SK-N-SH (cell line): ENCODE data around the gene SYCE1L. TPM values are rescaled to one million over a fixed set of nuclear protein-coding genes. Genes with fewer than 3 reads are reported as not detected.
A peak's percentile ranks its signal among the peaks of the same experiment; 100 is the strongest.

Source experiments
- CTCF ChIA-PET: fragments of 300-600, 350-600 bp; formaldehyde crosslinking; extraction: SDS; loops from one replicate; lab custom pipeline; 2021; lab: Yijun Ruan, JAX
- POLR2A ChIA-PET: fragments of 350-600 bp; sonication (Branson Sonifier 250); formaldehyde crosslinking; extraction: SDS; loops from one replicate; lab custom pipeline; 2020; ENCODE audit warnings: antibody characterized with exemption, inconsistent platforms; lab: Yijun Ruan, JAX
- DNase-seq: peaks from one replicate; pipeline ENCODE4 v3.0.0; 2012
- H2AFZ ChIP-seq: fragments of 200-600 bp; sonication (generic); 2 replicates; pipeline ENCODE4 v1.8.1; 2016; ENCODE audit warnings: antibody characterized with exemption, mild to moderate bottlenecking, low read depth
- H3F3A ChIP-seq: fragments of 200-600 bp; sonication (generic); replicated peaks from 2 replicates; pipeline ENCODE3; 2016; ENCODE audit warnings: antibody characterized with exemption, mild to moderate bottlenecking; ENCODE audit not compliant: insufficient read depth
- H3K27ac ChIP-seq, 2 experiments: fragments of 200-500 bp in 1 of 2; fragments of 200-600 bp in 1 of 2; sonication (Bioruptor generic) in 1 of 2; sonication (generic), shearing (Covaris generic) in 1 of 2; 2 replicates each; pipeline versions ENCODE4 v1.5.1 to v1.6.1; 2014 to 2016; ENCODE audit warnings: low read depth in 2 of 2, inconsistent platforms in 1 of 2, low read length in 1 of 2, mild to moderate bottlenecking in 1 of 2, mixed read lengths in 1 of 2
- H3K27me3 ChIP-seq: fragments of 200-600 bp; sonication (generic), shearing (Covaris generic); 2 replicates; pipeline ENCODE4 v1.6.1; 2016; ENCODE audit warnings: mixed run types; ENCODE audit not compliant: insufficient read depth
- H3K36me3 ChIP-seq, 2 experiments: fragments of 200-500 bp in 1 of 2; fragments of 200-600 bp in 1 of 2; sonication (Bioruptor generic) in 1 of 2; sonication (generic) in 1 of 2; replicated peaks in 1 of 2; 2 replicates each; pipeline versions ENCODE3 to v1.5.1; 2014 to 2016; ENCODE audit warnings: low read length in 1 of 2, mild to moderate bottlenecking in 1 of 2; ENCODE audit not compliant: insufficient read depth in 2 of 2, control insufficient read depth in 1 of 2
- H3K4me1 ChIP-seq, 2 experiments: fragments of 200-500 bp in 1 of 2; fragments of 200-600 bp in 1 of 2; sonication (Bioruptor generic) in 1 of 2; sonication (generic), shearing (Covaris generic) in 1 of 2; 2 replicates each; pipeline versions ENCODE4 v1.5.1 to v1.6.1; 2014 to 2016; ENCODE audit warnings: low read depth in 1 of 2, low read length in 1 of 2, mixed run types in 1 of 2; ENCODE audit not compliant: insufficient read depth in 2 of 2, control insufficient read depth in 1 of 2
- H3K4me2 ChIP-seq: fragments of 200-600 bp; sonication (generic), shearing (Covaris generic); 2 replicates; pipeline ENCODE4 v1.6.1; 2017; ENCODE audit warnings: mixed run types
- H3K4me3 ChIP-seq, 2 experiments: fragments of 200-500 bp in 1 of 2; fragments of 200-600 bp in 1 of 2; sonication (Bioruptor generic) in 1 of 2; sonication (generic), shearing (Covaris generic) in 1 of 2; 2 replicates each; pipeline versions ENCODE4 v1.5.1 to v1.8.1; 2014 to 2016; ENCODE audit warnings: low read depth in 2 of 2, inconsistent platforms in 1 of 2, low read length in 1 of 2, mild to moderate bottlenecking in 1 of 2, mixed read lengths in 1 of 2, moderate library complexity in 1 of 2
- H3K79me2 ChIP-seq: fragments of 200-600 bp; sonication (generic); 2 replicates; pipeline ENCODE4 v1.8.1; 2017; ENCODE audit warnings: mild to moderate bottlenecking; ENCODE audit not compliant: insufficient read depth
- H3K9ac ChIP-seq: fragments of 200-600 bp; sonication (generic); 2 replicates; pipeline ENCODE4 v1.6.1; 2017; ENCODE audit warnings: mixed run types
- H3K9me2 ChIP-seq: fragments of 200-600 bp; sonication (generic); 2 replicates; pipeline ENCODE4 v1.6.1; 2017; ENCODE audit warnings: mixed run types
- H3K9me3 ChIP-seq: fragments of 200-600 bp; sonication (generic); 2 replicates; pipeline ENCODE4 v1.6.1; 2017; ENCODE audit warnings: mixed run types, mild to moderate bottlenecking, moderate library complexity
- H4K20me1 ChIP-seq: fragments of 200-600 bp; sonication (generic); 2 replicates; pipeline ENCODE4 v1.6.1; 2017; ENCODE audit warnings: mild to moderate bottlenecking, mixed run types; ENCODE audit not compliant: insufficient read depth
- CHD2 ChIP-seq: fragments of 150-350 bp; IDR thresholded peaks from 2 replicates; pipeline ENCODE4 v1.6.1; 2018; ENCODE audit warnings: low read length; ENCODE audit not compliant: partially characterized antibody
- GATA2 ChIP-seq: sonication (generic); formaldehyde crosslinking; IDR thresholded peaks from 2 replicates; pipeline ENCODE4 v1.5.0; 2020; ENCODE audit warnings: mild to moderate bottlenecking, missing genetic modification reagents
- MAX ChIP-seq: IDR thresholded peaks from 2 replicates; pipeline ENCODE4 v1.4.0; 2012; ENCODE audit warnings: low read depth
- MEF2A ChIP-seq: IDR thresholded peaks from 2 replicates; pipeline ENCODE4 v1.4.0; 2012; ENCODE audit warnings: low read depth, borderline replicate concordance
- MXI1 ChIP-seq: IDR thresholded peaks from 2 replicates; pipeline ENCODE4 v1.6.1; 2012; ENCODE audit warnings: mild to moderate bottlenecking, low read depth, low read length, improper control_type of control experiment
- PBX3 ChIP-seq: IDR thresholded peaks from 2 replicates; pipeline ENCODE4; 2012
- POLR2AphosphoS5 ChIP-seq: IDR thresholded peaks from 2 replicates; pipeline ENCODE4 v1.6.1; 2012; ENCODE audit warnings: low read depth, low read length
- RCOR1 ChIP-seq: fragments of 150-350 bp; IDR thresholded peaks from 2 replicates; pipeline ENCODE4 v1.6.1; 2017; ENCODE audit warnings: antibody characterized with exemption, low read length
- RXRA ChIP-seq: IDR thresholded peaks from 2 replicates; pipeline ENCODE4 v1.4.0; 2012; ENCODE audit warnings: low read depth, mild to moderate bottlenecking, borderline replicate concordance
- SIN3A ChIP-seq: IDR thresholded peaks from 2 replicates; pipeline ENCODE4 v1.6.1; 2012; ENCODE audit warnings: low read depth, mild to moderate bottlenecking, low read length, moderate library complexity, borderline replicate concordance
- WGBS: methylation state at CpG from one replicate; pipeline ENCODE4 v1.1.6; 2017; ENCODE audit warnings: low lambda C conversion rate; 5-methylcytosine and 5-hydroxymethylcytosine counted together
- polyA plus RNA-seq, 3 experiments: library from polyadenylated mRNA; depleted of rRNA; stranded (reverse); fragments of >200 nt; gene quantifications; 2 replicates each; pipeline ENCODE4 v1.2.3, GENCODE V29; 2012

SYCE1L gene
- polyA plus RNA-seq, 1 of the 3 experiments (the other 2 are of a cell fraction) = 3.5 TPM

- H3K79me2 ChIP-seq = no peaks in the 10 kb centered on the region
- no peak overlapping the region for H2AFZ ChIP-seq
- TF ChIP-seq GATA2 (CRISPR knock-in tag) (no peak), RXRA (no peak), MAX (no peak), PBX3 (no peak)
- TF ChIP-seq, all 33 proteins: peak for 0
- no peak for DNase-seq
- Histone ChIP-seq H4K20me1 (no peaks in the 10 kb centered on the region), H3K4me3 (no peak overlapping the region), H3K36me3 (no peaks in the 10 kb centered on the region), H3K4me2 (no peak overlapping the region), H3K9ac (no peak overlapping the region), H3K9me3 (no peaks in the 10 kb centered on the region), H3K4me1 (peaks cover 0 to 10% of the 10 kb centered on the region in 2 experiments; a peak in 1 of 4 replicates), H3K27ac (no peak overlapping the region), H3K27me3 (no peaks in the 10 kb centered on the region), H3F3A (peaks cover 10% of the 10 kb centered on the region), H3K9me2 (no peaks in the 10 kb centered on the region)
- ChIA-PET POLR2A (no interaction called here), CTCF (no interaction called here)
- 78% methylated on average over 3 of the region's 3 CpGs for WGBS
Observed at GRCh38 chr16:77208382-77208781, 9.2 kb downstream of the SYCE1L start.

- no peaks in the 10 kb centered on the region for H3K36me3 ChIP-seq
- WGBS = 5% methylated on average over 18 of the region's 66 CpGs
- no peaks in the 10 kb centered on the region for H3K9me2 ChIP-seq
- H3K9me3 ChIP-seq = no peaks in the 10 kb centered on the region
- peaks cover 19% of the 10 kb centered on the region for H3F3A ChIP-seq
- H3K27ac ChIP-seq = peak overlapping the region; percentile 72 to 78
- peak overlapping the region; percentile 88 for H2AFZ ChIP-seq
- POLR2A ChIA-PET = interaction anchor here (1.1 to 1.5 kb wide), 3 partner anchors 15 to 21 kb away, joined by 3 to 6 read pairs (median 3); partner anchors contain the start of gene MON1B
- TF ChIP-seq SIN3A (no peak), RCOR1 (peak; percentile 3; the same call in 1 of the 2 replicates), PBX3 (0 out of 2 replicates have a peak, but pooled peaks have one; percentile 17), MAX (peak; percentile 39; the same call in 1 of the 2 replicates), MXI1 (peak; percentile 23; the same call in 1 of the 2 replicates), CHD2 (peak; percentile 29), POLR2AphosphoS5 (peak; percentile 47), MEF2A (no peak)
- peak overlapping the region; percentile 90 for H3K4me2 ChIP-seq
- H3K9ac ChIP-seq = peak overlapping the region; percentile 82
- no peaks in the 10 kb centered on the region for H3K27me3 ChIP-seq
- peak; percentile 96 for DNase-seq
- peaks cover 0 to 13% of the 10 kb centered on the region in 2 experiments; a peak in 1 of 4 replicates for H3K4me1 ChIP-seq
- no peaks in the 10 kb centered on the region for H3K79me2 ChIP-seq
- no peaks in the 10 kb centered on the region for H4K20me1 ChIP-seq
- peak overlapping the region; percentile 67 to 69 for H3K4me3 ChIP-seq
- CTCF ChIA-PET = interaction anchor here (0.6 to 1.6 kb wide), 4 partner anchors 16 to 372 kb away, joined by 3 to 4 read pairs (median 4); no protein-coding TSS in a partner anchor
Observed at GRCh38 chr16:77211880-77212740, 12.9 kb downstream of the SYCE1L start.
